Neural cell (in vitro differentiated cells): ENCODE measurements around the gene SVBP.

Experiments
- CTCF ChIP-seq: fragments of 450-650 bp; IDR thresholded peaks from 2 replicates; pipeline ENCODE4 v1.5.1; 2014; ENCODE audit warnings: antibody characterized with exemption, mild to moderate bottlenecking, moderate library complexity; ENCODE audit not compliant: poor library complexity, severe bottlenecking
- EZH2 ChIP-seq: fragments of 200-600, 300-800 bp; shearing (Covaris generic), sonication (generic); IDR thresholded peaks from 2 replicates; pipeline ENCODE4 v1.6.1; 2014; ENCODE audit warnings: antibody characterized with exemption, low read length, borderline replicate concordance, mild to moderate bottlenecking; ENCODE audit not compliant: insufficient read depth, poor library complexity, severe bottlenecking
- MXI1 ChIP-seq: fragments of 450-650 bp; conservative IDR thresholded peaks from 2 replicates; pipeline ENCODE4 v1.6.1; 2014; ENCODE audit warnings: antibody characterized with exemption, mild to moderate bottlenecking; ENCODE audit not compliant: poor library complexity, severe bottlenecking
- SMC3 ChIP-seq: fragments of 450-650 bp; conservative IDR thresholded peaks from 2 replicates; pipeline ENCODE4 v1.6.1; 2014; ENCODE audit warnings: antibody characterized with exemption, mild to moderate bottlenecking, moderate library complexity; ENCODE audit not compliant: poor library complexity

DNA sequence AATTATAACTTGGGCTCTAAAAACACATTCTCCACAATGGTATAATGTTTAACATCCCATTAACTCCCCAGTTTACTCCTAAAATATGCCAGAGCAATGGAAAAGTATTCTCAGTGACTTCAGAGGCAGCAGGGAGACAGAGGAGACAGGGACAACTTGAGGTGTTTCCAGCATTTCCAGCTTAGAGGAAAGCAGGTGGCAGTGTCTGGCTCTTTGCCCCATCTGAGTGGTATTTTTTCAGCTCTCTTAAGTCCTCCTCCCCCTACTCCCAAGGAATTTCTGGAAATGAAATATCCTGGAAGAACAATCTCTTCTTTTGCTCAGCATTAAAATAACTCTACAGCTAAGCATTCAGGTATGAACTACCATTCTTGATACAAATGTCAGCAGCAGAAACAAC lies 11.0 kb downstream of the SVBP start:
- TF ChIP-seq EZH2: no peak
- TF ChIP-seq MXI1: no peak
- no peak for TF ChIP-seq CTCF
- no peak for TF ChIP-seq SMC3
